Neural crest cell (in vitro differentiated cells): ENCODE data around the gene SLC25A18. TPM values are rescaled to one million over a fixed set of nuclear protein-coding genes. Genes with fewer than 3 reads are reported as not detected.
"Not testable (repeated sequence)": the region's sequence is repeated elsewhere in the genome, so short reads cannot be mapped to it uniquely, and the experiment has no call there.

Experiments used
- DNase-seq: peaks from one replicate; pipeline ENCODE4 v3.0.0; 2021; ENCODE audit warnings: low read depth, mixed read lengths, low spot score
- H3K27ac Mint-ChIP-seq: one replicate; pipeline ENCODE4 v1.8.0; 2021; ENCODE audit warnings: mild to moderate bottlenecking, mixed read lengths; ENCODE audit not compliant: unreplicated experiment
- H3K27me3 Mint-ChIP-seq: 2 replicates; pipeline ENCODE4 v1.8.0; 2021; ENCODE audit warnings: low read depth, mild to moderate bottlenecking, mixed read lengths
- H3K36me3 Mint-ChIP-seq: 2 replicates; pipeline ENCODE4 v1.8.0; 2021; ENCODE audit warnings: low read depth, mild to moderate bottlenecking, mixed read lengths
- H3K4me1 Mint-ChIP-seq: 2 replicates; pipeline ENCODE4 v1.8.0; 2021; ENCODE audit warnings: mixed read lengths
- H3K4me3 Mint-ChIP-seq: one replicate; pipeline ENCODE4 v1.8.0; 2021; ENCODE audit warnings: mild to moderate bottlenecking, mixed read lengths
- H3K9me3 Mint-ChIP-seq: 2 replicates; pipeline ENCODE4 v1.8.0; 2021; ENCODE audit warnings: mixed read lengths
- long read RNA-seq: library from polyadenylated mRNA; unstranded; transcript quantifications from one replicate; pipeline ENCODE4 v2.0.0, GENCODE V29; 2020
- total RNA-seq: library from RNA; stranded (reverse); gene quantifications from 2 replicates; pipeline ENCODE4 v1.2.1, GENCODE V29; 2021
- TF ChIP-seq, protein P1 (sequence below): fragments of 200-600 bp; sonication (generic); conservative IDR thresholded peaks from 2 replicates; pipeline ENCODE4 v1.5.0; 2021; ENCODE audit warnings: antibody characterized with exemption, mild to moderate bottlenecking

The SLC25A18 gene, protein sequence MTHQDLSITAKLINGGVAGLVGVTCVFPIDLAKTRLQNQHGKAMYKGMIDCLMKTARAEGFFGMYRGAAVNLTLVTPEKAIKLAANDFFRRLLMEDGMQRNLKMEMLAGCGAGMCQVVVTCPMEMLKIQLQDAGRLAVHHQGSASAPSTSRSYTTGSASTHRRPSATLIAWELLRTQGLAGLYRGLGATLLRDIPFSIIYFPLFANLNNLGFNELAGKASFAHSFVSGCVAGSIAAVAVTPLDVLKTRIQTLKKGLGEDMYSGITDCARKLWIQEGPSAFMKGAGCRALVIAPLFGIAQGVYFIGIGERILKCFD
- 0.34 and 0.86 TPM in 2 replicates for total RNA-seq
- long read RNA-seq, result 0 reads

DNA sequence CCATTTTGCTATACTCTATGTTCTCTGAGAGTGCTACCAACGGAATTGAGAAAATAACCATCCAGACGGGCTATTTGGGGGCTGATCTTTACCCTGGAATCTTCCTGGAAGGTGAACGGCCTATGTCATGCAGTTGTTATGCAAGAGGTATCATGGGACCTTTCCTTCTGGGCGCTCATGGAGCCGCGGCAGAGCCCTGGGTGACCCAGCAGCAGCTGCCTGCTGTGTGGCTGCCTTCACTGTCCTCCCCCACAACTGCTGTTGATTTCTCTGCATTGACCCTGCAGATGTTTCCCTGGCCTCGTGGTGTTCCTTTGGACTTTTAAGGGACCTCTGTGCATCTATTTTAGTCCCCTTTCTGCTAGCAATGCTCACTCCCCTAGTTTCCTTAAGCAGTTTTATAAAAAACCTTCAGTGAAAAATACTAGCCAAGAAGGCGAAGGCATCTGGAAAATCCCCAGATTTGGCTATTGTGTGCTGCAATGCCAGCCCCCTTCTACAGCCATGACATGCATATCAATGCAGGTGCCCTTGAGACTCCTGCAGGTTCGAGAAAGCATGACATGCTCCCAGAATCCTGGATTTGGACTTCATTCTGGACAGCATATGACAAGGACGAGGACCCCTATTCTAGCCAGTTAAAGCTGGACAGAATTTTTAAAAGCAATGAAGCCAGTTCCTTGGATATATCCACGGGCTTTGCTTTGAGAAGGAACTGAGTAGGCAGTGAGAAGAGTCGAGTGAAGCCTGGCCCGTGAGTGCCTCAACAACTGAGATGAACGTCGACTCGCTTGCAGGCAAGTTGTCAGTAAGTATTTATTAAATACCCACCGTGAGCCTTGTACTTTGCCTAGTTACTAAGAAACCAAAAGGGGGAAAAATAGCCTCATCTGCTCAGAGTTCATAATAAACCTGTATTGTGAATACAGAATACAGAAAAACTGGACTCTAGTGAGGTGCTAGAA, at the start of gene SLC25A18:
Gene SLC25A18 (plus strand): TSS at position 593 of the 965 bp plus-strand sequence. CDS start 16,447 bp downstream, outside the sequence.
- Mint-ChIP-seq H3K27me3 (no peaks in the 10 kb centered on the region), H3K27ac (peak within 1 kb of the TSS; percentile 36), H3K36me3 (peaks cover 10% of the 10 kb centered on the region), H3K9me3 (no peaks in the 10 kb centered on the region), H3K4me3 (peak within 1 kb of the TSS; percentile 17), H3K4me1 (peaks cover 22% of the 10 kb centered on the region)
- no peak for DNase-seq
- TF ChIP-seq, protein P1, sequence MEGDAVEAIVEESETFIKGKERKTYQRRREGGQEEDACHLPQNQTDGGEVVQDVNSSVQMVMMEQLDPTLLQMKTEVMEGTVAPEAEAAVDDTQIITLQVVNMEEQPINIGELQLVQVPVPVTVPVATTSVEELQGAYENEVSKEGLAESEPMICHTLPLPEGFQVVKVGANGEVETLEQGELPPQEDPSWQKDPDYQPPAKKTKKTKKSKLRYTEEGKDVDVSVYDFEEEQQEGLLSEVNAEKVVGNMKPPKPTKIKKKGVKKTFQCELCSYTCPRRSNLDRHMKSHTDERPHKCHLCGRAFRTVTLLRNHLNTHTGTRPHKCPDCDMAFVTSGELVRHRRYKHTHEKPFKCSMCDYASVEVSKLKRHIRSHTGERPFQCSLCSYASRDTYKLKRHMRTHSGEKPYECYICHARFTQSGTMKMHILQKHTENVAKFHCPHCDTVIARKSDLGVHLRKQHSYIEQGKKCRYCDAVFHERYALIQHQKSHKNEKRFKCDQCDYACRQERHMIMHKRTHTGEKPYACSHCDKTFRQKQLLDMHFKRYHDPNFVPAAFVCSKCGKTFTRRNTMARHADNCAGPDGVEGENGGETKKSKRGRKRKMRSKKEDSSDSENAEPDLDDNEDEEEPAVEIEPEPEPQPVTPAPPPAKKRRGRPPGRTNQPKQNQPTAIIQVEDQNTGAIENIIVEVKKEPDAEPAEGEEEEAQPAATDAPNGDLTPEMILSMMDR, result peak; percentile 43

DNA sequence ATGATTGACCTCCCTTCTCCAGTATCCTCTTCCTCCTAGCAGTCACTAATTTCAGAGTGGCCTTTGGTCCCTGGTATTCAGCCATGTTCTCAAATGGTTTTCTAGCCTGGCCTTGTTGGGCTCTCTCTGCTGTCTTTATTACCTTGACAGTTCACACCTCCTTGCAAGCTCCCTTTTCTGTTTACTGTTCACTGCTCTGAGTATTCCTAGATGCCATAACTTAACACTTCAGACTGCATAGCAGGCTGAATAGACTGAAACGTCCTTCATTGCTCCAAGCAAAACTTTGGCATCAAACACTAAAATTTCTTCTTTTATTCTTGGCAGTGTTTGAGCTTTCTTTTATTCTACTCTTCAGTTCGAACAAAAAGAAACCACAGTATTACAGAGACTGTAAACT, 49.7 kb upstream of the SLC25A18 start:
- Mint-ChIP-seq H3K4me1 (no peaks in the 10 kb centered on the region), H3K9me3 (no peaks in the 10 kb centered on the region), H3K27ac (no peak overlapping the region), H3K27me3 (no peaks in the 10 kb centered on the region), H3K36me3 (peaks cover 7% of the 10 kb centered on the region), H3K4me3 (no peak overlapping the region)
- TF ChIP-seq, protein P1, result no peak
- DNase-seq, result no peak

DNA sequence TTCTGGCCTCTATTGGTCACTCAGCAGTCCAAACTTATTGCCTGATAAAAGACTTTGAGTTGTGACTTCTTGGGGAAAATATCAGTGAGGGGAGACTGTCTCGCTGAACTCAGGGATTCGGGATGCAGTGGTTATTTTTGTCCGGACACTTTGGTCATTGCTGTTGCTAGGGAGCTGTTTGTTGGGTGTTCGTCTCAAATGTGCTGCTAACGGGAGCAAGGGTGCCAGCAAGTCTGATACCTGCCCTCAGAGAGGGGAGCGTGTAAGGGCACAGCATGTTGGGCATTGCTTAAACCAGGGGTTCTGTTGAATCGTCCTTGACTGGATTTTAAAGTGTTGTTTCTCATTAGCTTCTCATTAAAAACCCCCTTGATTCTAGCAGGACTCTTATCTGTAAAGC, 49.2 kb upstream of the SLC25A18 start:
- no peaks in the 10 kb centered on the region for H3K27me3 Mint-ChIP-seq
- H3K9me3 Mint-ChIP-seq, result no peaks in the 10 kb centered on the region
- H3K4me3 Mint-ChIP-seq, result no peak overlapping the region
- TF ChIP-seq, protein P1, result no peak
- no peak for DNase-seq
- peaks cover 7% of the 10 kb centered on the region for H3K36me3 Mint-ChIP-seq
- H3K27ac Mint-ChIP-seq, result no peak overlapping the region
- no peaks in the 10 kb centered on the region for H3K4me1 Mint-ChIP-seq

DNA sequence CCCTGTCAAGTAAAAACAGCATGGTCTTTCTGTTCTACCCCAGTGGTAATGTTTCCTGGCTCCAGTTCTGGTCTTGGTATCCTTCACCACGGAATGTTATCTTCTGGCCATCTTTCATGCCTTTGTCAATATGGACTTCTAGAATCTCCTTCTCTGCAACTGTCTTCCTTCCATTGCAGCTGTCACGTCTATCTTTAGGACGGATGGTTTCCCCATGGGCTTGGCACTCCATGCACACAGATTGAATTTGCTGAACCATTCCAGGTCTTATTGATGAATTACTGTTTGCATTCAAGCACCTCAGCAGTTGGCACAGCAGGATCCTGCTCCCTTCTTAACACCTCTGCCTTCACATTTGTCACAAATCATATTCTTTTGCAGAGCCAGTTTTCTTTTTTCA, 44.9 kb upstream of the SLC25A18 start:
- H3K36me3 Mint-ChIP-seq, result peaks cover 2% of the 10 kb centered on the region
- TF ChIP-seq, protein P1, result no peak
- no peak overlapping the region for H3K4me3 Mint-ChIP-seq
- no peaks in the 10 kb centered on the region for H3K27me3 Mint-ChIP-seq
- no peak overlapping the region for H3K27ac Mint-ChIP-seq
- no peaks in the 10 kb centered on the region for H3K4me1 Mint-ChIP-seq
- DNase-seq, result no peak
- no peaks in the 10 kb centered on the region for H3K9me3 Mint-ChIP-seq

DNA sequence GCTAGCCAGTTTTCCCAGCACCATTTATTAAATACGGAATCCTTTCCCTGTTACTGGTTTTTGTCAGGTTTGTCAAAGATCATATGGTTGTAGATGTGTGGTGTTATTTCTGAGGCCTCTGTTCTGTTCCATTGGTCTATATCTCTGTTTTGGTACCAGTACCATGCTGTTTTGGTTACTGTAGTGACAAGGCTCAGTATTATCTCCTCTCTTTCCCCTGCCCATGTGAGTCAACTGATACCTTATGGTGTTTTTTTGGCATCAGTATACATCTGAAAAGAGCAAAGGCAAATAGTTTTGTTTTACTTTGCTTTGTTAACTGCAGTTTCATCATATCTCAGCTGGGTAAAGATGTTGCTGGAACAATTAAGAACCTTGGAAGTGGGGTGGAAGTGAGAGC, 41.3 kb upstream of the SLC25A18 start:
- not testable (repeated sequence) for H3K27ac Mint-ChIP-seq, H3K36me3 Mint-ChIP-seq, H3K9me3 Mint-ChIP-seq, H3K4me1 Mint-ChIP-seq, H3K4me3 Mint-ChIP-seq, H3K27me3 Mint-ChIP-seq, DNase-seq

DNA sequence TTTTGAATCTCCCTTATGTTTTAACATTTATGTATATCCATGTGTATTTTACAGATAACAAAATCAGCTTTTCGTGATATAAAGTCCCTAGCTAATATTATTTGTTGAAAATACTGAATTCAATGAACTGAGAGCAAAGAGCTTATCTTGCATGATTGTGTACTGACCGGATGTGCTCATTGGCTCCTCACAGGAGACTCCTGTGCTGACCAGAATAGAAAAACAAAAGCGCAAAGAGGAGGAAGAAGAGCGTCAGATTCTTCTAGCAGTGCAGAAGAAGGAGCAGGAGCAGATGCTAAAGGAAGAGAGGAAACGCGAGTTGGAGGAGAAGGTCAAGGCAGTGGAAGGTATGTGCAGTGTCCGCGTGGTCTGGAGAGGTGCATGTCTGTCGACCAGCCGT, 39.4 kb upstream of the SLC25A18 start:
- DNase-seq, result no peak
- TF ChIP-seq, protein P1, result no peak
- Mint-ChIP-seq H3K4me1 (peaks cover 10% of the 10 kb centered on the region), H3K27me3 (no peaks in the 10 kb centered on the region), H3K27ac (no peak overlapping the region), H3K9me3 (no peaks in the 10 kb centered on the region), H3K36me3 (peaks cover 15% of the 10 kb centered on the region), H3K4me3 (no peak overlapping the region)
